GM19328 (cell line): ENCODE results near the gene DZIP1.

Source experiments
- ATAC-seq: cut with Tn5 transposase; IDR thresholded peaks from one replicate; pipeline ENCODE4 v1.9.1; 2021; ENCODE audit warnings: mild to moderate bottlenecking, moderate library complexity; ENCODE audit not compliant: unreplicated experiment

The DZIP1 gene

DNA sequence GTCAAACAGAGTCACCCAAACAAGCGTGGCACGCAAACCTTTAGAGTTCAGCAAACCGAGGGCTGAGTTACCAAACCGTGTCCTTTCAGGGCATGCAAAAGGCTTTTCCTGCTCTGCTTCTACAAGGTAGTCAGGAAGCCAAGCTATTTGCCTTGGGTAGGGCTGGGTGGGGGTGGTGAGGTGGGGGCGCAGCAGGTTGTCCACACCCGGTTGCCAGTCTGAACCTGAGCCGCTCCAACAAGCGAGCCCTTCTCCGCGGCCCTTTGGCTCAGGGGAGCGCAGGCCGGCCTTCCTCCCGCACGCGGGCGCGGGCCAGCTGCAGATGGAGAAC, 92.3 kb downstream of the DZIP1 start:
- no peak for ATAC-seq

DNA sequence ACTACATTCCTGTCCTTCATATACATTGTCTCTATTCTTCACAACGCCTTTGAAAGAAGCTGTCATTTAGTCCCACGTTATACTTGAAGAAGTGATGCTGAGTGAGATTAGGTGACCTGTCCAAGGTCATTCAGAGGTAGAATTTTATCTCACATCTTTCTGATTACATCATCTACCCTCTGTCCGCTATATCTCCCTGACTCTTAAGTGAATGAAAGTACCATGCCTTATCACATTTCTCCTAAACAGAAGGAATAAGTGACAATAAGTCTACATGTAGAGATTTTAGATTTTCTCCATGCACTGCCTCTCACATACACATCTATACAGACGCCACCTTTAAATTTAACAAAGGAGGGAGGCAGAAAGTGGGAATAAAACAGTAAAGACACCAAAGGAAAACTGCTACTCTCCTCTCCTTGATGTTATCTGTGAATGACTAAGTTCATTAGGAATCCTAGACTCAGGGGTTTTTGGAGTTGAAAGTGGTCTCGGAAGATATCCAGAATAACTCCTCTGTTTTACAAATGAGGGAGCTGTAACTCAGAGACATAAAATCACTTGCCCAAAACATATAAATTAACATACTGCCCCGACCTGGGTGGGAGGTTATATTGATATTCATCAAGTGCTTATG, 96.9 kb downstream of the DZIP1 start:
- no peak for ATAC-seq

DNA sequence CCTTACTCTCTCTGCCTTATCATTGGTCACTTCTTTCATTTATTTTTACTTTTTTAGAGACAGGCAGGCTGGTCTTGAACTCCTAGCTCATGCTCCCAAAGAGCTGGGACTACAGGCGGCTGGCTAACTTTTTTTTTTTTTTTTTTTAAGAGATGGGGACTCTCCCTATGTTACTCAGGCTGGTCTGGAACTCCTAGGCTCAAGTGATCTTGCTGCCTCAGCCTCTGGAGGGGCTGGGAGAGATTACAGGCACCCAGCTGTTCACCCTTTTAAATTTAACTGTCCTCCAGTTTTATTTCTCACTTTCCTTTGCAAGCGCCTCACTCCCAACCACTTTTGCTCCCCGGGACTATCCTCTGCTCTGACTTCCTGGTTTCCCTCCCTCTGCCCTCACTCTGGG, 97.6 kb downstream of the DZIP1 start:
- no peak for ATAC-seq

DNA sequence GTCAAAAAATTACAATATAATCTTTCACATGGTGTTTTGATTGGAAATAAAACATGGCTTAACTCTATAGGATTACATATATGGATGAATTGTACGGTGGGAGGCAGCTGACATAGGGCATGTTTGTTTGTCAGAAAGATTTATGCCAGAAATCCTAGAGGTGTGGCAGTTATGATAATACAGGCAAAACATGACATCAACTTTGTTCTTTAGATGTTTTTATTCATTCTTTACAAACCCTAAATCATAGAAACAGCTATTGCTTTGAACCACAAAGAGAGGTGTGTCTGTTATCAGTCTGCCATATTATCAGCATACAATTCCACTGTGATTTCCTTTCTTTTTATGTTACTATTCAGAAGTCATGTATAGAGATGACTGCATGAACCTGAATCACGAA, 100.2 kb downstream of the DZIP1 start:
- no peak for ATAC-seq

DNA sequence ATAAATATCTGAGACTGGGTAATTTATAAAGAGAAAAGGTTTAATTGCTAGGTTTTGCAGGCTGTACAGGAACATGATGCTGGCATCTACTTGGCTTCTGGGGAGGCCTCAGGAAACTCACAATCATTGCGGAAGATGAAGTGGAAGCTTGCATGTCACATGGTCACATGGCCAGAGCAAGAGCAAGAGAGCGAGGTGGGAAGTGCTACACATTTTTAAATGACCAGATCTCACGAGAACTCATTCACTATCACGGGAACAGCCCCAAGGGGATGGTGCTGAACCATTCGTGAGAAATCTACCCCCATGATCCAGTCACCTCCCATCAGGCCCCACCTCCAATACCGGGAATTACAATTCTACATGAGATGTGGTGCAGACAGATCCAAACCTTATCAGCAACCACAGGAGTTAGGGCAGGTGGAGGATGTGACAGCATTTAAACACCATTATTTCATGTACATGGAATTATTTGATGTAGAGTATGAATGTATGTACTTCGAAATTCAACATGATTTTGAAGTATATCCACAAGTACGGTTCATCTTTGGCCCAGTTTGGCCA, 102.5 kb downstream of the DZIP1 start:
- ATAC-seq, result no peak

DNA sequence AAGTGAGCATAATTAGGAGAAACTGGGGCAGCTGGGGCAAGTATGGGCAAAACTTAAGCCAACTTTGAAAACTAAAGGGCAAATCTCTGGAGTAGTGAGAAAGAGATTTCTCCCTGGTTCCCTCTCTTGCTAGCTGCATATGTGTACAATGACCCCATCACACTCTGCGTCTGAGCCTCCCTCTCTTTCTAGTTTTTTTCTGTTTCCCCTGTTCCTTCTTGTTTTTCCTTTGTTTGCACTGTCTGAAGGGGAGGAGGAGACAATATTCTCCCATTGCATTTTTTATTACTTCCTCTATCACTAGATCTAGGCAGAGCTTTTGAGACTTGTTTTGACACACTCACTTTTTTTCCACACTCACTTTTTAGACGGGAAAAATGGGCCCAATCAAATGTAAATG, 103.2 kb downstream of the DZIP1 start:
- no peak for ATAC-seq

DNA sequence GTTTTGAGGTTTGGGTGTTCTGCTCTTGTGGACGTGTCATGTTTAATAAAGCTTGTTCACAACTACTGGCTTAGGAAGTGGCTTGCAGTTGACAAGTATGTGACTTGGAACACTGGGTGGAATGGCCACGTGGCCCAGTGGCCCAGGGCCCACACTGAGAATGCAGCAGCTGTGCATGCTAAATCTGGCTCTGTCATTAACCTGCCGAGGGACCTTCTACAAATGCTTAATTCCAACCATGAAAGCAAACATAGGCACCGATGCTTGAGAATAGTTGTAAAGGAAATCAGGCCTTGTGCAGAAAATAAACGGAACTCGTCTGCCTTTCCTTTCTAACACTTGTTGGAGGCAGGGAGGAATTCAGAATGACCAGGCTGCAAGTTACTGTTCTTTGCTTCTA, 103.6 kb downstream of the DZIP1 start:
- ATAC-seq, result no peak

DNA sequence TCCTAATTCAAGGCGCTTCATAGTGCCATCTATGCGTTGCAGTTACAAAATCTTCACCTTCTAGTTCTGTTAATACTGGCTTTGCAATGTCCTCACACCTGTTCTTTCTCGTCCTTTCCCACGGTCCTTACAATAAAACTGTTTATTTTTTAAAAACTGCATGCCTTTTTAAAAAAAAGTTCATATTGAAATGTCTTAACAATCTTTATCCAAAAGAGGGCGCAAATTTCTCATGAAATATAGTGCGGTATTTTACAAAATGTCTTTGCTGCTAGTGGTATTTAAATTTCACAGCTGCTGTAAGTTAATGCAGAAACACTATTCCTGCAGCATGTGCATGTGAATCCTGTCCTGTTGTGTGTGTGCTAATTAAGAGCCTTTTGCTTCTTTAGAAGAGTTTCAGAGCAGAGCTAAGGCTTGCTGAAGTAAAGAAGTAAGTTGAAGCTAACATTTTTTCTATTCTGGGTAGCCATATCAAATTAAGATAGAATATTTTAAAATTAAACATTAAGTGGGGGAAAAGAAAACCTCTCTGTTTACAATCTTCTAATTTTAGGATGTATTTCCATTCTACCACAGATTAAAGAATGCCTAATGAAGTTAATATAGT, 107.8 kb downstream of the DZIP1 start:
- ATAC-seq, result no peak

DNA sequence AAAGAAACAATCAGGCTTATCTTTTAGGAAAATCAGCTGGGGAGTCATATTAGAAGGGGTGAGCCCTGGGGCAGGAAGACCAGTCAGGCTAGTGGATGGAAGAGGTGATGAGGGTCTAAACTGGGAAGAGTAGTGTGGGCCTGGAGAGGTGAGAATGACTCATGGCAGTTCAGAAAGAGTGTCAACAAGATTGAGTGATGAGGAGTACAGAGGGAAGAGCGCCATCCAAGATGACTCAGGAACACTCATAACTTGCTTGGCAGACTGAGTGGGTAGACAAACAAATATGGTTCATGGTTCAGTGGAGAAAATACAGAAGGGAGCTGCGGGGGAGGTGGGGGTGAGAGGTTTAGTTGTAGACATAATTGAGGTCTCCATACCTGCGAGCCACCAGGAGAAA, 109.3 kb downstream of the DZIP1 start:
- ATAC-seq, result no peak

DNA sequence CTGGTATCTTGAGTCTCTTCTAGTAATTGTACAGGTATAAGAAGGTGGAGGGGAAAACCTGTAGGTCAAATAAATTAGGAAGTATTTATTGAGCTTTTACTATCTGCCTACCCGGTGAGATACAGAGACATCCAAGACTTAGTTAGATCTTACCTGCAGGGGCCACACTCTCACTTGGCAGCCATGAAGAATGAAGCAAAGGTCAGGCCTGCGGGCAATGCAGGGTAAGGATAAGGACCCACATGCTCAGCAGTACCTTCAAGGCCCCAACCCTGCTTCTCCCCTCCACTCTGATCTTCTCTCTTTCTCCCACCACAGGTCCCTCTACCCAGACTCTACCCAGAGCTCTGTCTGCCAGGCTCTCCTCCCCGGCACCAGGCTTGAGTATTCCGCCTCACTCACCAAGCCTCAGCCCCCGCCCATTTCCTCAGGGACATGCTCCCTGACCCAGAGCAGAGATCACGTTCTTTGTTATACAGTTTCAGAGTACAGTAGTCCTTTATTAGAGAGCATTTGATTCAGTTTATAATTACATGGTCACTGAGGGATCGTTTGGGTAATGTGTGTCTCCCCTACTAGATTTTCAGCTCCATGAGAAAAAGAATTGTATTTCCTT, 110.9 kb downstream of the DZIP1 start:
- ATAC-seq, result no peak

DNA sequence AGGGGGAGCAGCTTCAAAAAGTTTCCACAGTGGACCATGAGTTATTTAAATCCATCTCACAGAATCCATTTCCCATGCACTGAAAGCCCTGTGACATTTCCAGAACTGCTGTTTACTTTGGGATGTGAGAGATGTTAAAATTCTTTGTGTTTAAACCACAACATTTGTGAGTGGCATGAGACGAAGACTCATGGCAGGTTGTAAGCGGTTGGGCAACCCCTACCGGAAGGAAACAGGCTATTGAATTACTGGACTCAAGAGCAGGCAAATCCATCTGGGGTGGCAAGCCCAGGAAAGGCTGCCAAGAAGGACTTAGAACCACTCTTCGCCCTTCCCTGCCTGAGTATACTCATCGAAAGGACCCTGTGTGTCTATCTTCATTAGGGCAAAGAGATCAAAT, 114.3 kb downstream of the DZIP1 start:
- no peak for ATAC-seq
